ENCODE results near the gene COL13A1.

Gene COL13A1

DNA sequence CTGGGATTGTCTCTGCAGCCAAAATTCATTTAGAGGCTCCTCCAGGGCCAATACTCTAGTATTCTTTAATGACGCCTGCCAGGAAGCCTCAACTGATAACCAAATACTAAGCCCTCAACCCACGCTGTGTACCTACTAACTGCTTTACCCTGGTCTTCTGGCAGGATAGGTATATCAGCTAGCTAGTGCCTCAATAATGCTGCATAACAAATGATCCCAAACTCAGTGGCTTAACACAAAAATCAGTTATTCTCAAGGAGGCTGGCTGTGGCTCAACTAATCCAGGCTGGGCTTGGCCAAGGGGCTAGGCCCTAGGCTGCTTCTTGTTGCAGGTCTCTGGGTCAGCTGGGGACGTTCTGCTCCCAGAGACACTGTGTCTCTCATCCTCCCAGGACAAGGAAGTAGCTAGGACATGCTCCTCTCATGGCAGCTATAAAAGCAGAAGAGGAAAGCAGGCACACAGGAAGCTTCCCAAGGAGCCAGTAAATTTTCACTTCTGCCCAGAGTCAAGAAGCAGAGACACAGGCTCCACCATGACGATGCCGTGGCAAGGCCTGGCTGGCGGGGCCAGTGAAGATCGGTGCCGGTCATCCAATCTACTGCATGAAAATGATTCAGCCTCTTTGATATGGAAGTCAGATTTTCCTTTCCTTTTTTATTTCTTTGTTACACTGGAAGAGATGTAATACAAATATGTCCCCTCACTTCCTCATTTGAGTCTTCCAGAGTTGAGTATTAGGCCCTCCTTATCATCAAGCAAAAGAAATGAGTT, 28.6 kb upstream of the COL13A1 start:
- no peaks in the 10 kb centered on the region for H3K9me3 Mint-ChIP-seq
- H3K27ac Mint-ChIP-seq, result no peak overlapping the region
- H3K27me3 Mint-ChIP-seq (ENCODE audit: low read depth), result peaks cover 4% of the 10 kb centered on the region
- H3K4me3 Mint-ChIP-seq, result no peak overlapping the region
- H3K36me3 Mint-ChIP-seq (ENCODE audit: low read depth), result no peaks in the 10 kb centered on the region
- H3K4me1 Mint-ChIP-seq (ENCODE audit: low read depth), result no peaks in the 10 kb centered on the region

- H3K36me3 Mint-ChIP-seq (ENCODE audit: low read depth), result no peaks in the 10 kb centered on the region
- H3K27me3 Mint-ChIP-seq (ENCODE audit: low read depth), result peaks cover 4% of the 10 kb centered on the region
- H3K9me3 Mint-ChIP-seq, result no peaks in the 10 kb centered on the region
- H3K27ac Mint-ChIP-seq, result no peak overlapping the region
- no peaks in the 10 kb centered on the region for H3K4me1 Mint-ChIP-seq (ENCODE audit: low read depth)
- H3K4me3 Mint-ChIP-seq, result no peak overlapping the region
Measured at GRCh38 chr10:69774596-69774995, 27.1 kb upstream of the COL13A1 start.

GRCh38 chr10:69780077-69780476, 21.6 kb upstream of the COL13A1 start:
- H3K27ac Mint-ChIP-seq, result no peak overlapping the region
- H3K36me3 Mint-ChIP-seq (ENCODE audit: low read depth), result no peaks in the 10 kb centered on the region

GRCh38 chr10:69781576-69781975, 20.1 kb upstream of the COL13A1 start:
- no peaks in the 10 kb centered on the region for H3K36me3 Mint-ChIP-seq (ENCODE audit: low read depth)
- H3K4me1 Mint-ChIP-seq (ENCODE audit: low read depth), result no peaks in the 10 kb centered on the region

More at GRCh38 chr10:69780077-69780476, 21.6 kb upstream of the COL13A1 start:
- H3K4me3 Mint-ChIP-seq, result no peak overlapping the region
- peaks cover 6% of the 10 kb centered on the region for H3K27me3 Mint-ChIP-seq (ENCODE audit: low read depth)
- H3K4me1 Mint-ChIP-seq (ENCODE audit: low read depth), result no peaks in the 10 kb centered on the region
- no peaks in the 10 kb centered on the region for H3K9me3 Mint-ChIP-seq

GRCh38 chr10:69783515-69783914, 18.2 kb upstream of the COL13A1 start:
- peaks cover 10% of the 10 kb centered on the region for H3K27me3 Mint-ChIP-seq (ENCODE audit: low read depth)
- H3K4me3 Mint-ChIP-seq, result no peak overlapping the region
- H3K9me3 Mint-ChIP-seq, result no peaks in the 10 kb centered on the region
- no peaks in the 10 kb centered on the region for H3K36me3 Mint-ChIP-seq (ENCODE audit: low read depth)
- no peak overlapping the region for H3K27ac Mint-ChIP-seq
- no peaks in the 10 kb centered on the region for H3K4me1 Mint-ChIP-seq (ENCODE audit: low read depth)

More at GRCh38 chr10:69781576-69781975, 20.1 kb upstream of the COL13A1 start:
- Mint-ChIP-seq H3K4me3 (no peak overlapping the region), H3K27me3 (ENCODE audit: low read depth) (peaks cover 10% of the 10 kb centered on the region), H3K9me3 (no peaks in the 10 kb centered on the region), H3K27ac (no peak overlapping the region)

DNA sequence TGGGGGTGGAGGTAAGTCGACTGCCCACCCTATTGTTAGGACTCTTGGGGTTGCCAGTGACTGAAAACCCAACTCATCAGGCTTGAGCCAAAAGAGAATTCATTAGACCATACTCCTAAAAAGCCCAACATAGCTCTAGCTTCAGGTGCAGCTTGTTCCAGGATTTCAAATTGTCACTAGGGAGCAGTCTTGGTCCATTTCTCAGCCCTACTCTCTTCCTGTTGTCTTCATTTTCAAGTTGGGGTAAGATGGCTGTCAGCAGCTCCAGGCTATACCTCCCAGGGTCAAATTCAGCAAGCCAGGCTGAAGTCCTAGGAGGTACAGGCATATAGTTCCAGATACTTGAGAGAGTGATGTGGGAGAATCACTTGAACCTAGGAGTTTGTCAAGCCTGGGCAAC, 14.9 kb upstream of the COL13A1 start:
- no peaks in the 10 kb centered on the region for H3K36me3 Mint-ChIP-seq (ENCODE audit: low read depth)
- H3K27ac Mint-ChIP-seq, result no peak overlapping the region
- H3K4me3 Mint-ChIP-seq, result no peak overlapping the region
- peaks cover 10% of the 10 kb centered on the region for H3K27me3 Mint-ChIP-seq (ENCODE audit: low read depth)
- no peaks in the 10 kb centered on the region for H3K9me3 Mint-ChIP-seq
- H3K4me1 Mint-ChIP-seq (ENCODE audit: low read depth), result no peaks in the 10 kb centered on the region

GRCh38 chr10:69787681-69788080, 14.0 kb upstream of the COL13A1 start:
- Mint-ChIP-seq H3K4me1 (ENCODE audit: low read depth) (no peaks in the 10 kb centered on the region), H3K27me3 (ENCODE audit: low read depth) (peaks cover 10% of the 10 kb centered on the region), H3K4me3 (no peak overlapping the region), H3K27ac (no peak overlapping the region), H3K36me3 (ENCODE audit: low read depth) (no peaks in the 10 kb centered on the region), H3K9me3 (no peaks in the 10 kb centered on the region)

- peaks cover 10% of the 10 kb centered on the region for H3K27me3 Mint-ChIP-seq (ENCODE audit: low read depth)
- no peak overlapping the region for H3K27ac Mint-ChIP-seq
- no peaks in the 10 kb centered on the region for H3K36me3 Mint-ChIP-seq (ENCODE audit: low read depth)
- no peak overlapping the region for H3K4me3 Mint-ChIP-seq
- H3K9me3 Mint-ChIP-seq, result no peaks in the 10 kb centered on the region
- no peaks in the 10 kb centered on the region for H3K4me1 Mint-ChIP-seq (ENCODE audit: low read depth)
Measured at GRCh38 chr10:69789164-69789576, 12.5 kb upstream of the COL13A1 start.

DNA sequence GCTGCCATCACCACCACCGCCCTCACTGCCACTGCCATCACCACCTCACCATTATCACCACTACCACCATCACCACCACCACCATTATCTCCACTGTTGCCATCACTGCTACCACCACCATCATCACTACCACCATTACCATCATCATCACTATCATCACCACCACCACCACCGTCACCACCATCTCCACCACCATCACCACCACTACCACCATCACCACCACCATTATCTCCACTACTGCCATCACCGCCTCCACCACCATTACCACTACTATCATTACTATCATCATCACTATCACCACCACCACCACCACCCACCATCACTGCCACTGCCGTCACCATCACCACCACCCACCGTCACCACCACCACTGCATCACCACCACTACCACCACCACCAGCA, 9.9 kb upstream of the COL13A1 start:
- H3K4me1 Mint-ChIP-seq (ENCODE audit: low read depth), result no peaks in the 10 kb centered on the region
- no peaks in the 10 kb centered on the region for H3K27me3 Mint-ChIP-seq (ENCODE audit: low read depth)
- no peak overlapping the region for H3K4me3 Mint-ChIP-seq
- no peak overlapping the region for H3K27ac Mint-ChIP-seq
- peaks cover 5% of the 10 kb centered on the region for H3K9me3 Mint-ChIP-seq
- H3K36me3 Mint-ChIP-seq (ENCODE audit: low read depth), result no peaks in the 10 kb centered on the region

GRCh38 chr10:69792341-69792740, 9.4 kb upstream of the COL13A1 start:
- peaks cover 6% of the 10 kb centered on the region for H3K9me3 Mint-ChIP-seq
- H3K27ac Mint-ChIP-seq, result no peak overlapping the region
- no peaks in the 10 kb centered on the region for H3K36me3 Mint-ChIP-seq (ENCODE audit: low read depth)
- H3K27me3 Mint-ChIP-seq (ENCODE audit: low read depth), result no peaks in the 10 kb centered on the region
- H3K4me1 Mint-ChIP-seq (ENCODE audit: low read depth), result no peaks in the 10 kb centered on the region
- H3K4me3 Mint-ChIP-seq, result no peak overlapping the region

DNA sequence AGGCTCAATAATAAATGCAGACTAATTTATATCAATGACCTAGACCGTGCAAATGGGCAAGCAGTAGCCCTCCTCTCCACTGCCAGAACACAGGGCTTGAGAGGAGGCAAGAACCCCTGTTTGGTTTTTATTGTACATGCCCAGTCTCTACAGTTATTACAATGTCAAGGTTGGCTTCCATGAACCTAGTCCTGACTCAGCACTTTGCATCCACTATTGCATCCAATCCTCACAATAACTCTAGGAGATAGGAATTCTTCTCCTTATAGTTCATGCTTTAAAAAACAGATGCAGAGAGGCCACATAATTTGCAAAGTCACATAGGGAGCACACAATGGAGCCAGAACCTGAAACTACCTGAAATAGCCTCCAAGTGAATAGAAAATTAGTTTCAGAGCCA, 7.0 kb upstream of the COL13A1 start:
- no peak overlapping the region for H3K4me3 Mint-ChIP-seq
- no peaks in the 10 kb centered on the region for H3K36me3 Mint-ChIP-seq (ENCODE audit: low read depth)
- H3K9me3 Mint-ChIP-seq, result peaks cover 6% of the 10 kb centered on the region
- H3K4me1 Mint-ChIP-seq (ENCODE audit: low read depth), result no peaks in the 10 kb centered on the region
- peaks cover 11% of the 10 kb centered on the region for H3K27me3 Mint-ChIP-seq (ENCODE audit: low read depth)
- H3K27ac Mint-ChIP-seq, result no peak overlapping the region

GRCh38 chr10:69795242-69795934, 6.3 kb upstream of the COL13A1 start:
- Mint-ChIP-seq H3K27me3 (ENCODE audit: low read depth) (peaks cover 14% of the 10 kb centered on the region), H3K4me1 (ENCODE audit: low read depth) (no peaks in the 10 kb centered on the region), H3K36me3 (ENCODE audit: low read depth) (no peaks in the 10 kb centered on the region), H3K4me3 (no peak overlapping the region), H3K9me3 (peaks cover 6% of the 10 kb centered on the region), H3K27ac (no peak overlapping the region)

DNA sequence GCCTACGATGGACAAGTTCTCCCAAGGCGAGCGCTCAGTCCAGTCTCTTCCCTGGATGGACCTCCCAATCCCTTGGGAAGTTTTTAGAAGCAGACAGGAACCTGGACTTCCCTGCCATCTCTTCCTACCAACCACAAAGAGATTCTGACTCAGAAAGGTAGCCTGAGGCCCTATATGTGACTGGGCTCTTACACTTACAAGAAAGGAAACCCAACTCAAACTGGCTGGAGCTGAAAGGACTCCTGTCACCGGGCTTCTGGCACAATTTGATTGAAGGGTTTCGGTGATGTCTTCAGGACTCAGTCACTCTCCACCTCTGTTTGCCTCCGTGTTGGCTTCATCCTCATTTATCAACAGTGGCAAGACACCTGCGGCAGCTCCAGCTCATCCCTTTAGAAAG, 3.7 kb upstream of the COL13A1 start:
- Mint-ChIP-seq H3K4me1 (ENCODE audit: low read depth) (peaks cover 4% of the 10 kb centered on the region), H3K9me3 (peaks cover 6% of the 10 kb centered on the region), H3K27ac (no peak overlapping the region), H3K4me3 (no peak overlapping the region), H3K27me3 (ENCODE audit: low read depth) (peaks cover 31% of the 10 kb centered on the region), H3K36me3 (ENCODE audit: low read depth) (no peaks in the 10 kb centered on the region)

GRCh38 chr10:69800109-69800508, 1.6 kb upstream of the COL13A1 start:
- no peak overlapping the region for H3K27ac Mint-ChIP-seq
- H3K9me3 Mint-ChIP-seq, result peaks cover 6% of the 10 kb centered on the region
- peaks cover 52% of the 10 kb centered on the region for H3K27me3 Mint-ChIP-seq (ENCODE audit: low read depth)
- peaks cover 4% of the 10 kb centered on the region for H3K4me1 Mint-ChIP-seq (ENCODE audit: low read depth)
- no peaks in the 10 kb centered on the region for H3K36me3 Mint-ChIP-seq (ENCODE audit: low read depth)
- no peak overlapping the region for H3K4me3 Mint-ChIP-seq

DNA sequence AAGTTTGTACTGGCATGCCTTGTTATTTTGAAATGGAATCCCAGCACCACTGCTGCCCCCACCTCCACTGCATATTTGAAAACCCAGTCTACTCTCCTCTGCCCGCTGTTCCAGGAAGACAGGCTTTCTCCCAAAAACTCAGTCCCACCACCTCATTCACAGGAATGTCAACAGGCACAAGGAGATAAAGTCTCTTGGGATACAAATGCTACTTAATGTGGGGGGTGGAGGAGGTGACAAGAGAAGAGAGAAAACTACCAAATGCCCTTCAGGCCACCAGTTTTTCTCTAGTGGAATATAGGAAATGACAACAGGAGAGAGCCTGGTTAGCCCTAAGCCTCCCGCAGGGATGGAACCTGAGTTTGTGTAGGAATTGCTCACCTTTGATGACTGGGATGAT, 1.0 kb upstream of the COL13A1 start:
- Mint-ChIP-seq H3K9me3 (peaks cover 6% of the 10 kb centered on the region), H3K4me3 (no peak overlapping the region), H3K4me1 (ENCODE audit: low read depth) (peaks cover 4% of the 10 kb centered on the region), H3K36me3 (ENCODE audit: low read depth) (no peaks in the 10 kb centered on the region), H3K27me3 (ENCODE audit: low read depth) (peaks cover 53% of the 10 kb centered on the region), H3K27ac (no peak overlapping the region)

Measured in T-helper 1 cell treated with Interleukin-12 subunit alpha and Interleukin-12 subunit beta and Interleukin-4 antibody, amounts not matched to agents 30 μg/mL and 1 μg/mL, for 36 hours (primary cell).